Kidney (tissue), 14 donors: ENCODE data around the gene BRD8. TPM values are rescaled to one million over a fixed set of nuclear protein-coding genes. Genes with fewer than 3 reads are reported as not detected.

Source experiments
- DNase-seq, 5 donors: peaks; one replicate each; pipeline ENCODE4 v3.0.0-alpha.2; 2013 to 2020
- FAIRE-seq: peaks from 2 replicates; lab custom pipeline; 2012; peaks lifted over from hg19 to GRCh38; lab: Jason Lieb, UNC
- H3K27ac ChIP-seq, 2 donors: one replicate each; pipeline ENCODE4 v1.7.0; 2013; ENCODE audit warnings: low read depth in 2 of 2, low read length in 2 of 2, inconsistent platforms in 1 of 2
- H3K27me3 ChIP-seq: one replicate; pipeline ENCODE4 v1.7.1; 2013; ENCODE audit warnings: low read length, inconsistent platforms; ENCODE audit not compliant: control insufficient read depth, insufficient read depth
- H3K36me3 ChIP-seq, 3 donors: one replicate each; pipeline versions ENCODE4 v1.7.0 to v1.7.1; 2013; ENCODE audit warnings: low read length in 3 of 3, control low read depth in 1 of 3, inconsistent platforms in 1 of 3; ENCODE audit not compliant: insufficient read depth in 3 of 3, control insufficient read depth in 2 of 3
- H3K4me1 ChIP-seq, 3 donors: one replicate each; pipeline versions ENCODE4 v1.7.0 to v1.7.1; 2013; ENCODE audit warnings: low read length in 3 of 3, inconsistent platforms in 1 of 3, low read depth in 1 of 3; ENCODE audit not compliant: control insufficient read depth in 2 of 3, insufficient read depth in 2 of 3
- H3K4me3 ChIP-seq, 3 donors: one replicate each; pipeline versions ENCODE4 v1.7.0 to v1.8.1; 2013; ENCODE audit warnings: low read length in 3 of 3, control low read depth in 1 of 3, inconsistent platforms in 1 of 3
- H3K9ac ChIP-seq, 3 donors: one replicate each; pipeline versions ENCODE4 v1.7.0 to v1.7.1; 2013; ENCODE audit warnings: low read length in 3 of 3, control low read depth in 1 of 3, inconsistent platforms in 1 of 3
- H3K9me3 ChIP-seq, 3 donors: one replicate each; pipeline versions ENCODE4 v1.7.0 to v1.7.1; 2013; ENCODE audit warnings: low read length in 3 of 3, control low read depth in 1 of 3, inconsistent platforms in 1 of 3; ENCODE audit not compliant: control insufficient read depth in 2 of 3, insufficient read depth in 1 of 3
- CTCF ChIP-seq: IDR thresholded peaks from 3 replicates; pipeline ENCODE4 v1.5.1; 2012; ENCODE audit warnings: mild to moderate bottlenecking, moderate library complexity, borderline replicate concordance; ENCODE audit not compliant: insufficient read depth; ENCODE audit errors: extremely low read depth
- intact Hi-C: fragments of 100-400 bp; cut with DNase I; formaldehyde crosslinking; loops from one replicate; pipeline ENCODE4 v1.11.1; 2022
- polyA plus RNA-seq: library from polyadenylated mRNA; stranded (reverse); fragments of 350-450 nt; fragmentation: Illumina TruSeq; extraction: RNeasy Lipid Tissue Mini Kit (QIAGEN cat#74804); gene quantifications from one replicate; pipeline ENCODE4 v1.2.3, GENCODE V29; 2014; ENCODE audit warnings: low read depth, low replicate concordance; ENCODE audit not compliant: insufficient read depth
- total RNA-seq: library from RNA; stranded (reverse); fragmentation: NEBNext Ultra II Directional; extraction: Animal tissue kit (Norgen Biotek cat#: 25700); gene quantifications from one replicate; pipeline ENCODE4 v1.2.1, GENCODE V29; 2021
- donor health status: control.
- donor health status: control.
- donor health status: control.
- donor health status: control.
- donor health status: control.
- donor health status: DM: yes; HTN: yes; CAD: no.
- donor health status: Normal renal cell carcinoma (clear cell type).

The BRD8 gene
- total and polyA plus RNA-seq, 2 donors from 2014 or later: 32.1 to 54.5 TPM

GRCh38 chr5:138188626-138189025, 10.2 kb upstream of the BRD8 start:
- Histone ChIP-seq H3K4me3 (no peak overlapping the region), H3K9ac (no peak overlapping the region), H3K36me3 (peaks cover 21 to 53% (median 34%) of the 10 kb centered on the region in 3 donors), H3K27me3 (no peaks in the 10 kb centered on the region), H3K9me3 (no peaks in the 10 kb centered on the region), H3K4me1 (no peaks in the 10 kb centered on the region), H3K27ac (no peak overlapping the region)
- TF ChIP-seq CTCF: no peak
- FAIRE-seq (no peak), DNase-seq (no peak)
- intact Hi-C loops: no loop called here

GRCh38 chr5:138186002-138186447, 7.6 kb upstream of the BRD8 start:
- Histone ChIP-seq H3K36me3 (peaks cover 12 to 34% (median 22%) of the 10 kb centered on the region in 3 donors), H3K27me3 (no peaks in the 10 kb centered on the region), H3K4me3 (no peak overlapping the region), H3K4me1 (no peaks in the 10 kb centered on the region), H3K27ac (no peak overlapping the region), H3K9ac (no peak overlapping the region), H3K9me3 (no peaks in the 10 kb centered on the region)
- FAIRE-seq (no peak), DNase-seq (no peak)
- intact Hi-C loops: no loop called here
- no peak for TF ChIP-seq CTCF

- H3K36me3 ChIP-seq: peaks cover 2 to 15% (median 5%) of the 10 kb centered on the region in 3 donors
- H3K9me3 ChIP-seq: no peaks in the 10 kb centered on the region
- H3K27me3 ChIP-seq: no peaks in the 10 kb centered on the region
- intact Hi-C loops: no loop called here
- peaks cover 0 to 6% (median 3%) of the 10 kb centered on the region in 3 donors for H3K4me1 ChIP-seq
- no peak overlapping the region for H3K27ac ChIP-seq
- DNase-seq (no peak), FAIRE-seq (no peak)
- H3K4me3 ChIP-seq: no peak overlapping the region
- TF ChIP-seq CTCF: no peak
- H3K9ac ChIP-seq: no peak overlapping the region
Measured at GRCh38 chr5:138182808-138183207, 4.4 kb upstream of the BRD8 start.

GRCh38 chr5:138180841-138181240, 2.4 kb upstream of the BRD8 start:
- no peak for TF ChIP-seq CTCF
- H3K27me3 ChIP-seq: no peaks in the 10 kb centered on the region
- no peak overlapping the region for H3K9ac ChIP-seq
- intact Hi-C loops: no loop called here
- peaks cover 0 to 10% (median 7%) of the 10 kb centered on the region in 3 donors for H3K4me1 ChIP-seq
- no peaks in the 10 kb centered on the region for H3K9me3 ChIP-seq
- H3K36me3 ChIP-seq: peaks cover 0 to 10% (median 2%) of the 10 kb centered on the region in 3 donors
- FAIRE-seq (no peak), DNase-seq (no peak)
- no peak overlapping the region for H3K4me3 ChIP-seq
- no peak overlapping the region for H3K27ac ChIP-seq
